GM12891 (cell line): ENCODE measurements around the gene KRT82.

Source experiments
- POLR2A ChIP-seq: IDR thresholded peaks from 2 replicates; pipeline ENCODE4 v1.6.1; 2011; ENCODE audit warnings: low read depth, low read length, control low read depth
- POLR2AphosphoS5 ChIP-seq: IDR thresholded peaks from 2 replicates; pipeline ENCODE4 v1.6.1; 2011; ENCODE audit warnings: low read depth, low read length, control low read depth

DNA sequence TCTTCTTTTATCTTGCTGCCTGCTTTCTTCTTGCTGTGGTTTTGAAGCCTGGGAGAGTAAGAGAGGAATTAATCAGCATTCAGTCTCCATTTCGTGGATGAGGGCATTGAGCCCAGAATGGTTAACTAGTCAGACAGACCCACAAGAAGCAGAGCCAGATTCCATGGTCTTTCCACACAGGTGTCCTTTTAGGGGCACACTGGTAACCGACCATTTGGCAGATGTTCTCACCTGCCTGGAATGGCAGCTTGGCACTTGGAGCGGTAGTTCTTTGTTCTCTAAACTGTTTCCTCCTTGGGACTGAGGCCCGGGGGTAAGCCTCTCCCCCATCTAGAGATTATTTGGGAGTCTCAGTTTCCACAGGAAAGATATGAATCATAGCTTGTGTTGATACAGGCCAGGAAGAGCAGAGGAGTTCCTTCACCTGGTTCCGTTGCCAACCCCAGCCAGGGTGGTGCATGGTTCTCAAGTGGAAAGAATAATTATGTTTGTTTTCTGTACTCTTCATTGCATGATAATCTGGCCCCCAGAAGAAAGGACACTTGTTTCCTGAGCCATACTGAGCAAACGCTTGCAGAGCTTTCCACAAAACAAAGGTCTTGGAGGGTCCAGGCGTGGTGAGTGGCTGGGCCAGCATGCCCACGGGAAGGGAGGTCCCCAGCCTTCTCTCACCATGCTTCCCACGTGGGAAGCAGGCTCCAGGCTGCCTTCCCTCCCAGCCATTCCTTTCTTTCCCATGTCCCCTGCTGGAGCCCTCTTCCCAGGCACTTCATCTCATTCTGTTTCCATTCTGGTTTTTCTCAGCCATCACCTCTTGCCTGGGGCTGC is 30.1 kb upstream of the KRT82 start:
- TF ChIP-seq POLR2A, result no peak
- no peak for TF ChIP-seq POLR2AphosphoS5
